ENCODE measurements around the gene APBB1.

The APBB1 gene

GRCh38 chr11:6351782-6352382 is 67.0 kb downstream of the APBB1 start:
- peak; percentile 93 for ATAC-seq
- DNase-seq: peak; percentile 33

GRCh38 chr11:6350486-6350885 is 68.4 kb downstream of the APBB1 start:
- DNase-seq (no peak), ATAC-seq (no peak)

GRCh38 chr11:6350043-6350442 is 68.9 kb downstream of the APBB1 start:
- no peak for DNase-seq
- ATAC-seq: no peak

- no peak for DNase-seq
- no peak for ATAC-seq
Measured at GRCh38 chr11:6345366-6345765, 73.5 kb downstream of the APBB1 start.
